Gastrocnemius medialis (tissue), 4 donors: ENCODE data around the gene DNAJC1.

Source experiments
- POLR2A ChIP-seq, 2 donors: fragments of 450-650 bp; IDR thresholded peaks; one replicate each; pipeline ENCODE4 v1.6.1; 2017; ENCODE audit warnings: antibody characterized with exemption in 2 of 2, mild to moderate bottlenecking in 2 of 2, moderate library complexity in 2 of 2
- TF ChIP-seq, protein P1 (sequence below), 5 experiments: fragments of 450-650 bp in 3 of 5; fragments of 200-600 bp in 2 of 5; sonication (generic) in 2 of 5; IDR thresholded peaks in 4 of 5; conservative IDR thresholded peaks in 1 of 5; 1 replicate in 4 of 5; 2 replicates in 1 of 5; pipeline ENCODE4 v1.5.1; 2016 to 2019; ENCODE audit warnings: antibody characterized with exemption in 5 of 5, mild to moderate bottlenecking in 3 of 5, moderate library complexity in 3 of 5

DNA sequence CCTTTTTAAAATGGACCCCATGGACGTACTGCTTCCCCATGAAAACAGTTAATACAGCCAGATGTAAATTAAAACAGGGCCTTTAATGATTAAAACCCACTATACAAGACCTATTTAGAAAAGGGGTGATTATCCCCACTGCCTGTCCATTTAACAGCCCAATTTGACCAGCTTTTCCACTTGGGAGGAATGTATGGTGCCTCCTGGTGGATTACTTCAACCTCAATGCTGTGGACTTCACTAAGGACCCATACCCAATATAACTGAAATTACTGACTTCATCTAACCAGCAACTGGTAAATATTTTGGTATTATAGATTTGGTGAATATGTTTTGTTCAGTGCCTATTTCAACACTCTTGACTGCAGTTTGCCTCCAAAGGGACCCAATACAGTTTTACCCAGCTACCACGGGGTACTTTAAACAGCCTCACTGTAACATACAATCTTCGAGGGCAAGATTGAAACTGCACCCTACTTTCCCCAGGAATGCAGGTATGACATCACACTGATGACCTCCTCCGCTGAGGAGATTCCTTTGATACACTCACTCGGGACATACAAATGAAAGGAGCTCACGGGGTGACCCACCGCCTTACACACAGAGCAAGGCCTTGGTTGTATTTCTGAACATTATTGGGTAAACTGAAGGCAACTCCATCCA is 192.8 kb downstream of the DNAJC1 start:
- no peak for TF ChIP-seq POLR2A (IDR thresholded peaks at IDR 0.05)
- TF ChIP-seq, protein P1, sequence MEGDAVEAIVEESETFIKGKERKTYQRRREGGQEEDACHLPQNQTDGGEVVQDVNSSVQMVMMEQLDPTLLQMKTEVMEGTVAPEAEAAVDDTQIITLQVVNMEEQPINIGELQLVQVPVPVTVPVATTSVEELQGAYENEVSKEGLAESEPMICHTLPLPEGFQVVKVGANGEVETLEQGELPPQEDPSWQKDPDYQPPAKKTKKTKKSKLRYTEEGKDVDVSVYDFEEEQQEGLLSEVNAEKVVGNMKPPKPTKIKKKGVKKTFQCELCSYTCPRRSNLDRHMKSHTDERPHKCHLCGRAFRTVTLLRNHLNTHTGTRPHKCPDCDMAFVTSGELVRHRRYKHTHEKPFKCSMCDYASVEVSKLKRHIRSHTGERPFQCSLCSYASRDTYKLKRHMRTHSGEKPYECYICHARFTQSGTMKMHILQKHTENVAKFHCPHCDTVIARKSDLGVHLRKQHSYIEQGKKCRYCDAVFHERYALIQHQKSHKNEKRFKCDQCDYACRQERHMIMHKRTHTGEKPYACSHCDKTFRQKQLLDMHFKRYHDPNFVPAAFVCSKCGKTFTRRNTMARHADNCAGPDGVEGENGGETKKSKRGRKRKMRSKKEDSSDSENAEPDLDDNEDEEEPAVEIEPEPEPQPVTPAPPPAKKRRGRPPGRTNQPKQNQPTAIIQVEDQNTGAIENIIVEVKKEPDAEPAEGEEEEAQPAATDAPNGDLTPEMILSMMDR (IDR thresholded peaks at IDR 0.05 in 4 of 5, conservative IDR thresholded peaks at IDR 0.05 in 1 of 5), result no peak
